WTC11 (cell line): ENCODE measurements around the gene GTF3C1. TPM values are rescaled to one million over a fixed set of nuclear protein-coding genes. Genes with fewer than 3 reads are reported as not detected.

Experiments
- ATAC-seq: fragments of 200-7000 bp; cut with Tn5 transposase; 2 replicates; pipeline ENCODE4 v1.10.0; 2021; ENCODE audit warnings: mild to moderate bottlenecking, moderate library complexity
- CTCF ChIA-PET: fragments of 300-600 bp; sonication (Branson Sonifier 250); formaldehyde crosslinking; loops from one replicate; lab custom pipeline; 2021; ENCODE audit warnings: antibody characterized with exemption; lab: Charles Lee
- POLR2A ChIA-PET: fragments of 350-600 bp; sonication (Branson Sonifier 250); formaldehyde crosslinking; loops from one replicate; lab custom pipeline; 2021; ENCODE audit warnings: antibody characterized with exemption; lab: Charles Lee
- DNase-seq: peaks from one replicate; pipeline ENCODE4 v3.0.0; 2021; ENCODE audit warnings: low spot score
- H3K27ac Mint-ChIP-seq: 2 replicates; pipeline ENCODE4 v1.8.0; 2021; ENCODE audit warnings: mixed read lengths
- H3K27me3 Mint-ChIP-seq: 2 replicates; pipeline ENCODE4 v1.8.0; 2021; ENCODE audit warnings: low read depth, mild to moderate bottlenecking, moderate library complexity, mixed read lengths
- H3K36me3 Mint-ChIP-seq: 2 replicates; pipeline ENCODE4 v1.8.0; 2021; ENCODE audit warnings: mixed read lengths
- H3K4me1 Mint-ChIP-seq: 2 replicates; pipeline ENCODE4 v1.8.0; 2022; ENCODE audit warnings: mixed read lengths
- H3K4me3 Mint-ChIP-seq: 2 replicates; pipeline ENCODE4 v1.8.0; 2021; ENCODE audit warnings: mild to moderate bottlenecking, moderate library complexity, mixed read lengths
- H3K9me3 Mint-ChIP-seq: 2 replicates; pipeline ENCODE4 v1.8.0; 2021; ENCODE audit warnings: mixed read lengths
- ATF1 ChIP-seq: sonication (generic); formaldehyde crosslinking; IDR thresholded peaks from 2 replicates; pipeline ENCODE4 v1.8.1; 2023; ENCODE audit warnings: mild to moderate bottlenecking, moderate library complexity, missing genetic modification reagents
- EMX1 ChIP-seq: fragments of 250-450 bp; sonication (Bioruptor Pico); IDR thresholded peaks from 2 replicates; pipeline ENCODE4 v1.8.0; 2021; ENCODE audit warnings: mild to moderate bottlenecking
- ESRRA ChIP-seq: sonication (generic); formaldehyde crosslinking; IDR thresholded peaks from 2 replicates; pipeline ENCODE4 v1.8.1; 2022; ENCODE audit warnings: mild to moderate bottlenecking, missing genetic modification reagents, borderline replicate concordance
- ETV6 ChIP-seq: sonication (generic); formaldehyde crosslinking; IDR thresholded peaks from 2 replicates; pipeline ENCODE4 v1.8.1; 2022; ENCODE audit warnings: mild to moderate bottlenecking, missing genetic modification reagents
- FOXP4 ChIP-seq: sonication (generic); formaldehyde crosslinking; IDR thresholded peaks from 2 replicates; pipeline ENCODE4 v1.8.0; 2022; ENCODE audit warnings: mild to moderate bottlenecking, missing genetic modification reagents
- HMGA2 ChIP-seq: fragments of 250-450 bp; sonication (Bioruptor Pico); IDR thresholded peaks from 2 replicates; pipeline ENCODE4 v1.4.0; 2021; ENCODE audit warnings: mild to moderate bottlenecking, moderate library complexity
- MYBL2 ChIP-seq: sonication (generic); formaldehyde crosslinking; IDR thresholded peaks from 2 replicates; pipeline ENCODE4 v1.8.1; 2023; ENCODE audit warnings: mild to moderate bottlenecking, moderate library complexity, missing genetic modification reagents
- NFYB ChIP-seq: sonication (generic); formaldehyde crosslinking; conservative IDR thresholded peaks from 2 replicates; pipeline ENCODE4 v1.8.0; 2022; ENCODE audit warnings: low read depth, missing genetic modification reagents
- NR1H2 ChIP-seq: sonication (generic); formaldehyde crosslinking; IDR thresholded peaks from 2 replicates; pipeline ENCODE4 v1.9.0; 2021; ENCODE audit warnings: mild to moderate bottlenecking, moderate library complexity, missing genetic modification reagents
- NR2C2 ChIP-seq: sonication (generic); formaldehyde crosslinking; IDR thresholded peaks from 2 replicates; pipeline ENCODE4 v1.8.0; 2022; ENCODE audit warnings: mild to moderate bottlenecking, missing genetic modification reagents
- PRRX2 ChIP-seq: fragments of 250-450 bp; sonication (Bioruptor Pico); IDR thresholded peaks from 2 replicates; pipeline ENCODE4 v1.8.0; 2021; ENCODE audit warnings: mild to moderate bottlenecking
- SMAD3 ChIP-seq: sonication (generic); formaldehyde crosslinking; IDR thresholded peaks from 2 replicates; pipeline ENCODE4 v1.8.0; 2022; ENCODE audit warnings: missing genetic modification reagents, mild to moderate bottlenecking, borderline replicate concordance
- TCF7 ChIP-seq: sonication (generic); formaldehyde crosslinking; IDR thresholded peaks from 2 replicates; pipeline ENCODE4 v1.8.0; 2022; ENCODE audit warnings: mild to moderate bottlenecking, low read depth, missing genetic modification reagents, moderate library complexity
- TP53 ChIP-seq: sonication (generic); formaldehyde crosslinking; IDR thresholded peaks from 2 replicates; pipeline ENCODE4 v1.8.1; 2023; ENCODE audit warnings: mild to moderate bottlenecking, missing genetic modification reagents
- USF1 ChIP-seq: sonication (generic); formaldehyde crosslinking; IDR thresholded peaks from 2 replicates; pipeline ENCODE4 v1.8.0; 2022; ENCODE audit warnings: mild to moderate bottlenecking, missing genetic modification reagents
- ZNF138 ChIP-seq: sonication (generic); formaldehyde crosslinking; conservative IDR thresholded peaks from 2 replicates; pipeline ENCODE4 v1.8.1; 2022; ENCODE audit warnings: mild to moderate bottlenecking, moderate library complexity, missing genetic modification reagents
- ZNF317 ChIP-seq: sonication (generic); formaldehyde crosslinking; IDR thresholded peaks from 2 replicates; pipeline ENCODE4 v1.8.1; 2023; ENCODE audit warnings: low read depth, mild to moderate bottlenecking, moderate library complexity, missing genetic modification reagents, borderline replicate concordance
- total RNA-seq: library from RNA; stranded (reverse); gene quantifications from 3 replicates; pipeline ENCODE4 v1.2.3, GENCODE V29; 2021
- TF ChIP-seq, protein P1 (sequence below): sonication (generic); formaldehyde crosslinking; IDR thresholded peaks from 2 replicates; pipeline ENCODE4 v1.8.1; 2022; ENCODE audit warnings: low read depth, missing genetic modification reagents, borderline replicate concordance
- TF ChIP-seq, protein P2 (sequence below): sonication (generic); formaldehyde crosslinking; IDR thresholded peaks from 2 replicates; pipeline ENCODE4 v1.8.0; 2023; ENCODE audit warnings: missing genetic modification reagents, mild to moderate bottlenecking, borderline replicate concordance
- TF ChIP-seq, protein P3 (sequence below): fragments of 250-450 bp; sonication (Bioruptor Pico); IDR thresholded peaks from 2 replicates; pipeline ENCODE4 v1.9.0; 2021; ENCODE audit warnings: moderate library complexity, mild to moderate bottlenecking, inconsistent platforms, borderline replicate concordance
- TF ChIP-seq, protein P4 (sequence below): sonication (generic); formaldehyde crosslinking; IDR thresholded peaks from 2 replicates; pipeline ENCODE4 v1.8.1; 2023; ENCODE audit warnings: mild to moderate bottlenecking, missing genetic modification reagents

GTF3C1 gene
- total RNA-seq, 1 experiment from 2014 or later, result 146 TPM

- TF ChIP-seq FOXP4 (CRISPR knock-in tag) (no peak), NR2C2 (no peak), SMAD3 (no peak)
These were observed 66.7 kb downstream of the GTF3C1 start (continued) for GRCh38 chr16:27483088-27483437.

DNA sequence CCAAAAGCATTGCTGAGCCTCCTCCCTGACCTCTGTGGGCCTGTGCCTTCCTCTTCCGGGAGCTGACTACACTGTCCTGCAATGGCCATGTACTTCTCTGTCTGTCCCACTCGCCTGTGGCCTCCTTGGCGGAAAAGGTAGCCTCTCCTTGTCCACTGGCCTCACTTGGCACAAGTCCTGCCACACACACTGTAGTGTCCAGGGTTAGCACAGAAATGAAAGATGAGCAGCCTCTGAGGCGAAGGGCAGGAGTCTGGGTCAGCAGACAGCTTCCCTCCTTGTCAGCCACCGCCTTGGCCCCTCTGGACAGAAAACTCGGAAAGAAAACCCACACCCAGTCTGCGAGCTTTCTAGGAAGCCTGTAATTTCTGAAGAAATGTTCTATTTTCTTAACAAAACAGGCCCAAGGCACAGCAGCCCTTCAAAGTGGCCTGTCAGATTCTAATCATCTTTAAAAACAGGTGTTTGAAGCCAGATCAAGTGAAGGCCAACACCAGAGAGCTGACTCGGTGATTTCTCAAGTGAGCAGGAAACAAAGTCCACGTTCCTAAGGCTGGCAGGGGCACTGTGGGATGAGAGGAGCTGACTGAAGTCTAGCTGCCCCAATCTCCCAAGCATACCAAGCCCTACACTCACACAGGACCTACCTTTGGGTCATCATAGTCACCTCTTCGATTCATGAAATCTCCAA is 67.2 kb downstream of the GTF3C1 start:
- Mint-ChIP-seq H3K36me3 (peaks cover 70% of the 10 kb centered on the region), H3K9me3 (no peaks in the 10 kb centered on the region), H3K4me1 (no peaks in the 10 kb centered on the region), H3K27ac (no peak overlapping the region), H3K27me3 (no peaks in the 10 kb centered on the region), H3K4me3 (no peak overlapping the region)
- ATAC-seq (no peak), DNase-seq (no peak)
- ChIA-PET POLR2A (no interaction called here), CTCF (no interaction called here)
- TF ChIP-seq PRRX2 (CRISPR knock-in tag), result no peak
- TF ChIP-seq TP53 (CRISPR knock-in tag), result no peak
- TF ChIP-seq NR1H2 (CRISPR knock-in tag), result no peak
- no peak for TF ChIP-seq ESRRA
- no peak for TF ChIP-seq NFYB (CRISPR knock-in tag)
- TF ChIP-seq EMX1 (CRISPR knock-in tag), result no peak
- TF ChIP-seq, protein P1, sequence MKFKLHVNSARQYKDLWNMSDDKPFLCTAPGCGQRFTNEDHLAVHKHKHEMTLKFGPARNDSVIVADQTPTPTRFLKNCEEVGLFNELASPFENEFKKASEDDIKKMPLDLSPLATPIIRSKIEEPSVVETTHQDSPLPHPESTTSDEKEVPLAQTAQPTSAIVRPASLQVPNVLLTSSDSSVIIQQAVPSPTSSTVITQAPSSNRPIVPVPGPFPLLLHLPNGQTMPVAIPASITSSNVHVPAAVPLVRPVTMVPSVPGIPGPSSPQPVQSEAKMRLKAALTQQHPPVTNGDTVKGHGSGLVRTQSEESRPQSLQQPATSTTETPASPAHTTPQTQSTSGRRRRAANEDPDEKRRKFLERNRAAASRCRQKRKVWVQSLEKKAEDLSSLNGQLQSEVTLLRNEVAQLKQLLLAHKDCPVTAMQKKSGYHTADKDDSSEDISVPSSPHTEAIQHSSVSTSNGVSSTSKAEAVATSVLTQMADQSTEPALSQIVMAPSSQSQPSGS (CRISPR knock-in tag), result no peak
- TF ChIP-seq ZNF138 (CRISPR knock-in tag), result no peak
- TF ChIP-seq, protein P2, sequence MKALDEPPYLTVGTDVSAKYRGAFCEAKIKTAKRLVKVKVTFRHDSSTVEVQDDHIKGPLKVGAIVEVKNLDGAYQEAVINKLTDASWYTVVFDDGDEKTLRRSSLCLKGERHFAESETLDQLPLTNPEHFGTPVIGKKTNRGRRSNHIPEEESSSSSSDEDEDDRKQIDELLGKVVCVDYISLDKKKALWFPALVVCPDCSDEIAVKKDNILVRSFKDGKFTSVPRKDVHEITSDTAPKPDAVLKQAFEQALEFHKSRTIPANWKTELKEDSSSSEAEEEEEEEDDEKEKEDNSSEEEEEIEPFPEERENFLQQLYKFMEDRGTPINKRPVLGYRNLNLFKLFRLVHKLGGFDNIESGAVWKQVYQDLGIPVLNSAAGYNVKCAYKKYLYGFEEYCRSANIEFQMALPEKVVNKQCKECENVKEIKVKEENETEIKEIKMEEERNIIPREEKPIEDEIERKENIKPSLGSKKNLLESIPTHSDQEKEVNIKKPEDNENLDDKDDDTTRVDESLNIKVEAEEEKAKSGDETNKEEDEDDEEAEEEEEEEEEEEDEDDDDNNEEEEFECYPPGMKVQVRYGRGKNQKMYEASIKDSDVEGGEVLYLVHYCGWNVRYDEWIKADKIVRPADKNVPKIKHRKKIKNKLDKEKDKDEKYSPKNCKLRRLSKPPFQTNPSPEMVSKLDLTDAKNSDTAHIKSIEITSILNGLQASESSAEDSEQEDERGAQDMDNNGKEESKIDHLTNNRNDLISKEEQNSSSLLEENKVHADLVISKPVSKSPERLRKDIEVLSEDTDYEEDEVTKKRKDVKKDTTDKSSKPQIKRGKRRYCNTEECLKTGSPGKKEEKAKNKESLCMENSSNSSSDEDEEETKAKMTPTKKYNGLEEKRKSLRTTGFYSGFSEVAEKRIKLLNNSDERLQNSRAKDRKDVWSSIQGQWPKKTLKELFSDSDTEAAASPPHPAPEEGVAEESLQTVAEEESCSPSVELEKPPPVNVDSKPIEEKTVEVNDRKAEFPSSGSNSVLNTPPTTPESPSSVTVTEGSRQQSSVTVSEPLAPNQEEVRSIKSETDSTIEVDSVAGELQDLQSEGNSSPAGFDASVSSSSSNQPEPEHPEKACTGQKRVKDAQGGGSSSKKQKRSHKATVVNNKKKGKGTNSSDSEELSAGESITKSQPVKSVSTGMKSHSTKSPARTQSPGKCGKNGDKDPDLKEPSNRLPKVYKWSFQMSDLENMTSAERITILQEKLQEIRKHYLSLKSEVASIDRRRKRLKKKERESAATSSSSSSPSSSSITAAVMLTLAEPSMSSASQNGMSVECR, result no peak
- no peak for TF ChIP-seq NR2C2
- TF ChIP-seq ETV6 (CRISPR knock-in tag), result no peak
- TF ChIP-seq USF1 (CRISPR knock-in tag), result no peak
- TF ChIP-seq MYBL2 (CRISPR knock-in tag), result no peak
- TF ChIP-seq TCF7 (CRISPR knock-in tag), result no peak
- TF ChIP-seq, protein P3, sequence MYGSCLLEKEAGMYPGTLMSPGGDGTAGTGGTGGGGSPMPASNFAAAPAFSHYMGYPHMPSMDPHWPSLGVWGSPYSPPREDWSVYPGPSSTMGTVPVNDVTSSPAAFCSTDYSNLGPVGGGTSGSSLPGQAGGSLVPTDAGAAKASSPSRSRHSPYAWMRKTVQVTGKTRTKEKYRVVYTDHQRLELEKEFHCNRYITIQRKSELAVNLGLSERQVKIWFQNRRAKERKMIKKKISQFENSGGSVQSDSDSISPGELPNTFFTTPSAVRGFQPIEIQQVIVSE (CRISPR knock-in tag), result no peak
- TF ChIP-seq, protein P4, sequence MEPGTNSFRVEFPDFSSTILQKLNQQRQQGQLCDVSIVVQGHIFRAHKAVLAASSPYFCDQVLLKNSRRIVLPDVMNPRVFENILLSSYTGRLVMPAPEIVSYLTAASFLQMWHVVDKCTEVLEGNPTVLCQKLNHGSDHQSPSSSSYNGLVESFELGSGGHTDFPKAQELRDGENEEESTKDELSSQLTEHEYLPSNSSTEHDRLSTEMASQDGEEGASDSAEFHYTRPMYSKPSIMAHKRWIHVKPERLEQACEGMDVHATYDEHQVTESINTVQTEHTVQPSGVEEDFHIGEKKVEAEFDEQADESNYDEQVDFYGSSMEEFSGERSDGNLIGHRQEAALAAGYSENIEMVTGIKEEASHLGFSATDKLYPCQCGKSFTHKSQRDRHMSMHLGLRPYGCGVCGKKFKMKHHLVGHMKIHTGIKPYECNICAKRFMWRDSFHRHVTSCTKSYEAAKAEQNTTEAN (CRISPR knock-in tag), result no peak
- TF ChIP-seq HMGA2, result no peak
- TF ChIP-seq ZNF317, result no peak
- no peak for TF ChIP-seq ATF1 (CRISPR knock-in tag)
